ENCODE results near the gene LRP1. TPM values are rescaled to one million over a fixed set of nuclear protein-coding genes. Genes with fewer than 3 reads are reported as not detected.
"Not testable (repeated sequence)": the region's sequence is repeated elsewhere in the genome, so short reads cannot be mapped to it uniquely, and the experiment has no call there.

Gene LRP1
- total RNA-seq, 2 experiments from 2014 or later = 0.33 to 0.85 TPM

DNA sequence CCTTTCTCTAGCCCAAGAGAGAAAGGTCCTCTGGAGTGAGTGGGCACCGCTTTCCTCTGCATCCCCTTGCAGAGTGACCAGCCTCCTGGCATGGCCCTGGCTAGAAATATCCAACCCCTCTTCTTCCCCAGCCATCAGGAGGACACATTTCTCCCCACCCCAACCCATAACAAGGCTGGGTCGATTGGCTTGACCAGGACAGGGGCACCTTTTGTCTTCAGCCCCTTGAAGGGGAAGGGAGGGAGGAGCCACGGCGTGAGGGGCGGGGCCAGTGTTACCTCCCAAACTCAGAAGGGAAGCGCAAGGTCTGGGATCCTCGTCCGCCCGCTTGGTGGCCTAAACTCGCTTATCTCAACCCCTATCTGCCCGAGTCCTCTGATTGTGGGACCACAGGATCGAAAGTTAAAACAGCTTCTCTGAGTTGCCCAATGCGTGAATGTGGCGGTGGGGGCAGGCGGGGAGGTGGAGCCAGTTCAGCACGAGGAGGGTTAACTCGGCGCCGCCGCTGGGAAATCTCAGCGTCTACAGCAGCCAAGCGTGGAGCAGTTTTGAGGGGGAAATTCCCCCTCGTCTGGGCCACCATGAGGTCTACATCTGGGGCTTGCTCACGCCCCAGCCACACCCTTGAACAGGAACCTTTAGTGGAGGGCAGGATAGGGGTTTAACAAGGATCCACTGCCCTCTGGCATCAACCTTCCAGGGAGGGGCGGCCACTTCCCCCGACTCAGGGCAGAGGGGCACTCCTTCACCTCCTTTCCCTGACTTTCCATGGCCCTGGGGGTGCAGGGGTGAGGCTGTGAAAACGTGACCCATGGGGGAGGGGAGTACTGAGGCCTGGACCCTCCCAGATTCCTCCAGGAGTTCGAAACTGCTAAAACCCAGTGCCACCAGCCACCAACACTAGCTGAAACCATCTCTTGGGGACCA is 17.9 kb upstream of the LRP1 start:
- ATAC-seq = peak; percentile 40
- H3K27ac Mint-ChIP-seq = peak overlapping the region; percentile 96
- H3K36me3 Mint-ChIP-seq = peaks cover 6% of the 10 kb centered on the region
- no peaks in the 10 kb centered on the region for H3K9me3 Mint-ChIP-seq (ENCODE audit: low read depth)
- CTCF ChIA-PET = interaction anchor here (1.1 to 9.6 kb wide), 22 partner anchors 11 to 133 kb away, joined by 3 to 263 read pairs (median 18); partner anchors contain the start of genes LRP1, MYO1A, NAB2 and NEMP1
- no peaks in the 10 kb centered on the region for H3K27me3 Mint-ChIP-seq
- H3K4me1 Mint-ChIP-seq = peaks cover 29% of the 10 kb centered on the region
- peak overlapping the region; percentile 95 for H3K4me3 Mint-ChIP-seq
- DNase-seq = peak; percentile 87

DNA sequence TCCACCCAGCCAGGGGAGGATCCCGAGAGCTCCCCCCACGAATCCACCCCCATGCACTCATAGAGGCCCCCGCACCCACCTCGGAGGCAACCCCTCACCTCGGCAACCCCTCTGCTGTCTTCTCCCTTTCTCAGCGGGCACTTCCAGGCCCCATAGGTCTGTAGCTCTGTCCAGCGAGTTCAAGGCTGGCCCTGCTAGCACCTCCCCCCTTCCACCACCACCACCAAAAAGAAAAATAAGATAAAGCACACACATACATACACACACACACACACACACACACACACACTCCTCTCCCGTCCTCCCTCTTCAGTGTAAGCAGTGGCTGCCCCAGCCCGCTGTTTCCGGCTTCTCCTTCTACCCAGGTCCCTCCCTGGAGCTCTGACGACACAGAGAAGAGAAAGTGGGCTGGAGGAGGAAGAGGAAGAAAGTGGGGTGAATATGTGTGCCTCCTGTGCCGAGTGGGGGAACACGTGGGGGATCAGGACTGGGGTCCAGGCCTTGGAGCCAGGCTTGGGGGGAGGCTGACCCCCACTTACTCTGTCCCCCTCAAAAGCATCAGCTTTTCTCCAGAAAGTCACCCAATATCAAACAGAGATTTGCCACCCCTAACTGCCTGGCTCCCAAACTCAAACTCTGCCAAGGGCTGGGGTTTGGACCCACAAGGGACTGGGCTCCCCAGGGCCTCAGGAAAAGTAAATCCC is 17.1 kb upstream of the LRP1 start, which contains the start of gene STAT6:
TSS of gene STAT6 (minus strand) at position 332 of the 704 bp plus-strand sequence. CDS start 3,084 bp downstream, outside the sequence.
- no peaks in the 10 kb centered on the region for H3K9me3 Mint-ChIP-seq (ENCODE audit: low read depth)
- H3K4me1 Mint-ChIP-seq = peaks cover 29% of the 10 kb centered on the region
- H3K4me3 Mint-ChIP-seq = peak within 1 kb of the TSS; percentile 95
- DNase-seq = peak; percentile 95
- H3K27ac Mint-ChIP-seq = peak within 1 kb of the TSS; percentile 96
- ATAC-seq = peak; percentile 76
- no peaks in the 10 kb centered on the region for H3K27me3 Mint-ChIP-seq
- CTCF ChIA-PET = interaction anchor here (1.0 to 9.6 kb wide), 34 partner anchors 8 to 538 kb away, joined by 3 to 263 read pairs (median 10); partner anchors contain the start of genes LRP1, MYO1A, NAB2 and NEMP1
- H3K36me3 Mint-ChIP-seq = peaks cover 6% of the 10 kb centered on the region

GRCh38 chr12:57112492-57113294 is 15.6 kb upstream of the LRP1 start:
- peaks cover 7% of the 10 kb centered on the region for H3K27me3 Mint-ChIP-seq
- ATAC-seq (no peak), DNase-seq (no peak)
- peaks cover 29% of the 10 kb centered on the region for H3K4me1 Mint-ChIP-seq
- peaks cover 4% of the 10 kb centered on the region for H3K36me3 Mint-ChIP-seq
- CTCF ChIA-PET = interaction anchor here (0.8 to 9.6 kb wide), 37 partner anchors 8 to 539 kb away, joined by 3 to 263 read pairs (median 8); partner anchors contain the start of genes LRP1, MYO1A, NAB2 and NEMP1
- peak overlapping the region; percentile 95 for H3K4me3 Mint-ChIP-seq
- peak overlapping the region; percentile 96 for H3K27ac Mint-ChIP-seq
- no peaks in the 10 kb centered on the region for H3K9me3 Mint-ChIP-seq (ENCODE audit: low read depth)

DNA sequence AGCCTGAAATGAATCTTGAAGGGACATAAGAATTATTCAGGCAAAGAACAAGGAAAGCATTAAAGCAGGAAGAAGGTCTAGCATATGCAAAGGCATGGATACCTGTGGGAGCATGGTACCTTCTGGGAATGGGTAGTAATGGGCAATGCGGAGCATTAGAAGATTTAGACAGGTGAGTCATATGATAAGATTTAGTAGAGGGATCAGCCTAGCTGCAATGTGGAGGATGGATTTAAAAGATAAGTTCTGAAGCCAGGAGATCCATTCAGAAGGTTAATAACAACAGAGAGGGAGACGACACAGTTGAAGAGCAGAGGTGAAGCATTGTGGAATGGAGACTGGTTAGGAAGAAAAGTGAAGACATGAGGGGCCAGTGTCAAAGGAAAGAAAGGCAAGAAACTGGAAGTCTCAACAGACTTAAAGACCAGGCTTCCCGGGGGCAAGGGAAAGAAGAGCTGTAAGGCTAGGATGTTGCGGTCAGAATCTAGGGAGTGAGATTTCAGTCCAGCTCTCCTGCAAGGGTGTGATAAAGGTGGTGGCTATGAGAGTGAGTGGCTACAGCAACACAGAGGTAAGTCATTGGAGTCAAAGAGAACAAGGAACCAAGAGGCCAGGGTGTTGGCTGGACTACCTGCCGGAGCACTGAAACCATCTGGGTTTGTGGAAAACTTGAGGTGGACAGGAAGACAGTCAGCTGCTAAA is 11.6 kb upstream of the LRP1 start:
- H3K27ac Mint-ChIP-seq = no peak overlapping the region
- no peak overlapping the region for H3K4me3 Mint-ChIP-seq
- H3K36me3 Mint-ChIP-seq = no peaks in the 10 kb centered on the region
- CTCF ChIA-PET = interaction anchor here (0.8 to 3.6 kb wide), 4 partner anchors 8 to 66 kb away, joined by 3 to 20 read pairs (median 6); no protein-coding TSS in a partner anchor
- ATAC-seq = no peak
- H3K9me3 Mint-ChIP-seq (ENCODE audit: low read depth) = no peaks in the 10 kb centered on the region
- H3K4me1 Mint-ChIP-seq = peaks cover 18% of the 10 kb centered on the region
- DNase-seq = no peak
- H3K27me3 Mint-ChIP-seq = peaks cover 7% of the 10 kb centered on the region

GRCh38 chr12:57118711-57119271 is 9.5 kb upstream of the LRP1 start:
- Mint-ChIP-seq H3K4me3 (no peak overlapping the region), H3K4me1 (peaks cover 8% of the 10 kb centered on the region), H3K27ac (no peak overlapping the region), H3K9me3 (ENCODE audit: low read depth) (peaks cover 4% of the 10 kb centered on the region), H3K36me3 (peaks cover 3% of the 10 kb centered on the region), H3K27me3 (peaks cover 13% of the 10 kb centered on the region)
- CTCF ChIA-PET = interaction anchor here (1.7 kb wide), 1 partner anchor 57 kb away, joined by 5 read pairs; no protein-coding TSS in a partner anchor
- no peak for DNase-seq
- ATAC-seq = no peak

DNA sequence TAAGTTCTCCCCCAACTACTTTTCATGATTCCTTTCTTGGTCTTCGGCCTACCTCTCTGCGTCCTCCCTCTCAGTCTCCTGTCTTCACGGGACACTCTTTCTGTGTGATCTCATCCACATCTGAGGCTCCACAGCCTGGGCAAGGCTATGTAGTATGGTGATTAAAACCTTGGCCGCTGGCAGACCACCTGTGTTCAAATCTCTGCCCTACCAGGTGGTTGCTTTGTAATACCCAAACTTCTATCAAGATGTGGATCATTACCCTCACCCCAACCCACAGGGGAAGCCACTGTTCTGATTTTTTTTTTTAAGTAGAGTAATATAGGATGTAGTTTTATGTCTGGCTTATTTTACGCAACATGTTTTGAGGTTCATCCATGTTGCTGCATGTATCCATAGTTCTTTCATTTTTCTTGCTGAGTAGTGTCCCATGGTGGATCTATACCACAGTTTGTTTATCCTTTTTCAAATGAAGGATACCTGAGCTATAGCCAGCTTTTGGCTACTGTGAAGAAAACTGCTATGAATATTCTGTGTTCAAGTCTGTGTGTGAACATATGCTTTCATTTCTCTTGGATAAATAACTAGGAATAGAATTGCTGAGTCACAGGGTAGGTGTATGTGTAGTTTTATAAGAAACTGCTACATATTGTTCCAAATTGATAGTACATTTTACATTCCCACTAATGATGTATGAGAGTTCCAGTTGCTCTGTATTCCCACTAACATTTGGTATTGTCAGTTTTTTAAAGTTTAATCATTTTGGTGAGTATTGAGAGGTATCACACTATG is 8.8 kb upstream of the LRP1 start:
- CTCF ChIA-PET = interaction anchor here (1.1 to 3.0 kb wide), 3 partner anchors 8 to 56 kb away, joined by 3 to 22 read pairs (median 5); partner anchors contain the start of gene STAT6
- H3K4me1 Mint-ChIP-seq = peaks cover 10% of the 10 kb centered on the region
- peaks cover 8% of the 10 kb centered on the region for H3K9me3 Mint-ChIP-seq (ENCODE audit: low read depth)
- peaks cover 19% of the 10 kb centered on the region for H3K27me3 Mint-ChIP-seq
- ATAC-seq = no peak
- H3K27ac Mint-ChIP-seq = no peak overlapping the region
- peaks cover 5% of the 10 kb centered on the region for H3K36me3 Mint-ChIP-seq
- H3K4me3 Mint-ChIP-seq = no peak overlapping the region
- no peak for DNase-seq

GRCh38 chr12:57120718-57121117 is 7.6 kb upstream of the LRP1 start:
- Mint-ChIP-seq H3K4me1 (peaks cover 10% of the 10 kb centered on the region), H3K27me3 (peaks cover 27% of the 10 kb centered on the region)
- H3K9me3 Mint-ChIP-seq (ENCODE audit: low read depth); H3K27ac Mint-ChIP-seq; H3K36me3 Mint-ChIP-seq; H3K4me3 Mint-ChIP-seq; ATAC-seq; DNase-seq: not testable (repeated sequence)
- CTCF ChIA-PET = interaction anchor here (1.0 to 3.0 kb wide), 5 partner anchors 9 to 61 kb away, joined by 3 to 22 read pairs (median 4); partner anchors contain the start of gene STAT6

DNA sequence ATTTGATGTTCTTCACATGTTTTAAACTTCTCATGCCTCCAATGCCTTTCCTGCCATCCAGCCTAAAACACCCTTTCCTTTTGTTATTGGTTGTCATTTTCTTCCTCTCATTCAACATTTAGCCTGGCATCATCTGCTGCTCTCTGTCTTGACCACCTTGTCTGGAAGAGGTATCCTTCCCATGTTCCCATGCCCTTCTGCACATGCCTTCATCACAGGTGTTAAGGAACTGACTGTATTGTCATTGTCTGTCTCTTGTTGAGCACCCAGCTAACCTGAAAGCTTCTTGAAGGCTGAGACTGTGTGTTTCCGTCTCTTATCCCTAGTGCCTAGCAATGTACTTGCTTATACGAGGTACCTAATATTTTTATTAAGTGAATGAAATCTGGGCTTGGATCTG is 4.5 kb upstream of the LRP1 start:
- ATAC-seq (no peak), DNase-seq (no peak)
- Mint-ChIP-seq H3K9me3 (ENCODE audit: low read depth) (peaks cover 8% of the 10 kb centered on the region), H3K27me3 (peaks cover 34% of the 10 kb centered on the region), H3K4me1 (peaks cover 12% of the 10 kb centered on the region), H3K4me3 (no peak overlapping the region), H3K27ac (no peak overlapping the region), H3K36me3 (peaks cover 5% of the 10 kb centered on the region)
- CTCF ChIA-PET = interaction anchor here (0.7 to 7.8 kb wide), 32 partner anchors 13 to 391 kb away, joined by 3 to 88 read pairs (median 5); partner anchors contain the start of genes NAB2, SHMT2, STAT6 and ZBTB39

DNA sequence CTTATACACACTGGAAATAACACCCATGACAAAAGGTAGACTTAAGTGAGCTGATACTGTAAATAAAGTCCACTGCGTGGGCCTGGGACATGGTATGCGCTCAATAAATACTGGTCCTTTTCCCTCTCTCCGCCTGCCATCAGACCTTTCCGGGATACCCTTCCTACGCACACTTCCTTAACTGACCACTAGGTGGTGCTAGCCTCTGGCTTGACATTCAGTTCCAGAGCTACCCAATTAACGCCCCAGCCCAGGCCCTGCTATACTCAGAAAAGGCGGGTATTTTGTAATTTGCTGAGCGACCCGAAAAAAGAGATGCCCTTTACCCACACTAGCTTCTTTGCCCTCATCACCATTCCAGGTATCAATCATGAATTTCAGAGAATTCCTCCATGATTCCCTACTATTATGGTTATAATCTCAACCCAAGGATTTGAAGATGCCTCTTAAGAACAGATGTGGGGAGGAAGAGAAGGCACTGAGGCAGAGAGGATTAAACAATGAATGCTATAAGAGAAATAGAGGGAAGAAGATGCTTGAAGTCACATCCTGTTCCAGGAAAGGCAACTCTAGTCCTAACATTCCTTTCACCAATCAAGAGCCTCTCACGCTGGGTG is 3.9 kb upstream of the LRP1 start:
- Mint-ChIP-seq H3K27ac (no peak overlapping the region), H3K9me3 (ENCODE audit: low read depth) (peaks cover 8% of the 10 kb centered on the region), H3K36me3 (peaks cover 5% of the 10 kb centered on the region), H3K4me3 (no peak overlapping the region), H3K4me1 (peaks cover 8% of the 10 kb centered on the region), H3K27me3 (peaks cover 34% of the 10 kb centered on the region)
- peak; percentile 74 for ATAC-seq
- CTCF ChIA-PET = interaction anchor here (0.6 to 7.8 kb wide), 40 partner anchors 8 to 392 kb away, joined by 3 to 88 read pairs (median 5); partner anchors contain the start of genes NAB2, NEMP1, SHMT2 and STAT6
- DNase-seq = peak; percentile 83

GRCh38 chr12:57126061-57126460 is 2.2 kb upstream of the LRP1 start:
- ATAC-seq (no peak), DNase-seq (no peak)
- H3K4me1 Mint-ChIP-seq = peaks cover 4% of the 10 kb centered on the region
- peaks cover 50% of the 10 kb centered on the region for H3K27me3 Mint-ChIP-seq
- H3K4me3 Mint-ChIP-seq = no peak overlapping the region
- H3K27ac Mint-ChIP-seq = no peak overlapping the region
- H3K36me3 Mint-ChIP-seq = peaks cover 5% of the 10 kb centered on the region
- CTCF ChIA-PET = interaction anchor here (0.6 to 7.8 kb wide), 9 partner anchors 10 to 324 kb away, joined by 3 to 88 read pairs (median 6); partner anchors contain the start of gene STAT6
- H3K9me3 Mint-ChIP-seq (ENCODE audit: low read depth) = peaks cover 8% of the 10 kb centered on the region
